HepG2 (cell line): ENCODE data around the gene STYX. TPM values are rescaled to one million over a fixed set of nuclear protein-coding genes. Genes with fewer than 3 reads are reported as not detected.
A peak's percentile ranks its signal among the peaks of the same experiment; 100 is the strongest.
"Not testable (repeated sequence)": the region's sequence is repeated elsewhere in the genome, so short reads cannot be mapped to it uniquely, and the experiment has no call there.

ENCODE experiments used
- ATAC-seq: fragments of 200-7000 bp; cut with Tn5 transposase; 3 replicates; pipeline ENCODE4 v1.9.1; 2020; ENCODE audit warnings: mild to moderate bottlenecking, moderate library complexity
- BruUV-seq: library from RNA; stranded (reverse); fragments of 400-500 nt; replicated peaks from 2 replicates; lab custom pipeline; 2021; lab: Mats Ljungman, UMichigan
- CTCF ChIA-PET: fragments of 300-600 bp; formaldehyde crosslinking; extraction: SDS; loops from one replicate; lab custom pipeline; 2021; ENCODE audit warnings: low total read pairs, inconsistent platforms, low intra/inter-chr PET ratio; lab: Yijun Ruan, JAX
- POLR2A ChIA-PET: fragments of 350-600 bp; sonication (Branson Sonifier 250); formaldehyde crosslinking; loops from one replicate; lab custom pipeline; 2020; ENCODE audit warnings: antibody characterized with exemption, inconsistent platforms; lab: Yijun Ruan, JAX
- DNase-seq: peaks from one replicate; pipeline ENCODE4 v3.0.0-alpha.2; 2015; ENCODE audit warnings: low spot score
- FAIRE-seq: peaks from 3 replicates; lab custom pipeline; 2011; peaks lifted over from hg19 to GRCh38; lab: Jason Lieb, UNC
- H2AFZ ChIP-seq: one replicate; pipeline ENCODE4 v1.6.1; 2011; ENCODE audit warnings: low read length, inconsistent platforms
- H3K27ac ChIP-seq: fragments of 300-600 bp; 3 replicates; pipeline ENCODE4 v1.8.0; 2011; ENCODE audit warnings: mixed run types, mild to moderate bottlenecking, mixed read lengths, low read length, inconsistent platforms; ENCODE audit not compliant: insufficient read depth; ENCODE audit errors: extremely low read length
- H3K27me3 ChIP-seq, 2 experiments: fragments of 200-600 bp in 1 of 2; 2 replicates in 1 of 2; 3 replicates in 1 of 2; pipeline versions ENCODE4 v1.6.0 to v1.8.0; 2011; ENCODE audit warnings: low read length in 2 of 2, mild to moderate bottlenecking in 2 of 2, moderate library complexity in 2 of 2, inconsistent platforms in 1 of 2; ENCODE audit not compliant: insufficient read depth in 2 of 2, control insufficient read depth in 1 of 2
- H3K36me3 ChIP-seq, 2 experiments: fragments of 200-600 bp in 1 of 2; replicated peaks in 1 of 2; 2 replicates in 1 of 2; 3 replicates in 1 of 2; pipeline versions ENCODE4 v1.5.1 to v1.8.0; 2011; ENCODE audit warnings: low read length in 2 of 2, inconsistent platforms in 1 of 2; ENCODE audit not compliant: insufficient read depth in 2 of 2, control insufficient read depth in 1 of 2
- H3K4me1 ChIP-seq: 2 replicates; pipeline ENCODE4 v1.5.1; 2012; ENCODE audit warnings: low read length, inconsistent platforms; ENCODE audit not compliant: insufficient read depth
- H3K4me2 ChIP-seq: 2 replicates; pipeline ENCODE4 v1.6.0; 2011; ENCODE audit warnings: low read depth, low read length, inconsistent platforms
- H3K4me3 ChIP-seq, 3 experiments: fragments of 200-600 bp in 1 of 3; sonication (generic), shearing (Covaris generic) in 1 of 3; replicated peaks in 1 of 3; 2 replicates each; pipeline ENCODE4 v1.5.1; 2011 to 2016; ENCODE audit warnings: low read length in 3 of 3, inconsistent platforms in 2 of 3, low read depth in 2 of 3, mild to moderate bottlenecking in 2 of 3, control low read depth in 1 of 3, mixed read lengths in 1 of 3; ENCODE audit not compliant: insufficient read depth in 1 of 3
- H3K79me2 ChIP-seq: one replicate; pipeline ENCODE4 v1.6.1; 2011; ENCODE audit warnings: low read length, inconsistent platforms; ENCODE audit not compliant: insufficient read depth
- H3K9ac ChIP-seq: 2 replicates; pipeline ENCODE4 v1.6.0; 2011; ENCODE audit warnings: mild to moderate bottlenecking, low read depth, low read length, inconsistent platforms; ENCODE audit not compliant: insufficient read depth
- H3K9me3 ChIP-seq: 2 replicates; pipeline ENCODE4 v1.5.1; 2012; ENCODE audit warnings: mild to moderate bottlenecking, low read length
- H4K20me1 ChIP-seq: 2 replicates; pipeline ENCODE4 v1.6.0; 2011; ENCODE audit warnings: inconsistent platforms, mild to moderate bottlenecking, low read length, moderate library complexity; ENCODE audit not compliant: insufficient read depth
- ZNF121 ChIP-seq: sonication (generic); formaldehyde crosslinking; IDR thresholded peaks from 2 replicates; pipeline ENCODE4 v1.5.0; 2020; ENCODE audit warnings: mild to moderate bottlenecking, missing genetic modification reagents
- ZNF460 ChIP-seq: sonication (generic); formaldehyde crosslinking; IDR thresholded peaks from 2 replicates; pipeline ENCODE4 v1.5.1; 2020; ENCODE audit warnings: missing genetic modification reagents, mild to moderate bottlenecking, borderline replicate concordance
- whole genome bisulfite sequencing: methylation state at CpG from one replicate; pipeline ENCODE4 v1.1.6; 2017; ENCODE audit warnings: low lambda C conversion rate; 5-methylcytosine and 5-hydroxymethylcytosine counted together
- in situ Hi-C: cut with HindIII; loops from 2 replicates; pipeline ENCODE4 v1.10.0; 2017; ENCODE audit warnings: low pct_unique_long_range_greater_than_20kb; ENCODE audit not compliant: extremely low pct_ligation_motif_present
- intact Hi-C: fragments of 100-400 bp; cut with micrococcal nuclease; formaldehyde crosslinking; loops from one replicate; pipeline ENCODE4 v1.10.0; 2022; ENCODE audit not compliant: unreplicated experiment
- polyA plus RNA-seq, 8 experiments: library from polyadenylated mRNA; depleted of rRNA in 3 of 8; stranded (reverse) in 7 of 8; unstranded in 1 of 8; fragments of >200 nt; fragmentation: Illumina TruSeq in 4 of 8; extraction: Trizol in 4 of 8; gene quantifications; 2 replicates each; pipeline versions ENCODE4 v1.2.1 to v1.2.3, GENCODE V29; 2011 to 2016; ENCODE audit warnings: low read depth in 4 of 8, missing spikeins in 1 of 8, mixed read lengths in 1 of 8; ENCODE audit not compliant: insufficient read depth in 1 of 8
- total RNA-seq, 5 experiments: library from RNA; depleted of rRNA; stranded (reverse); fragments of >200 nt; fragmentation: Illumina TruSeq; extraction: Trizol; gene quantifications; 2 replicates each; pipeline ENCODE4 v1.2.3, GENCODE V29; 2016; ENCODE audit warnings: low read depth in 1 of 5
- TF ChIP-seq, protein P1 (sequence below): sonication (generic); formaldehyde crosslinking; conservative IDR thresholded peaks from 2 replicates; pipeline ENCODE4 v1.4.0; 2020; ENCODE audit warnings: missing genetic modification reagents

Gene STYX
- total and polyA plus RNA-seq, 2 of the 13 experiments (the other 11 are each of a cell fraction or from before 2014, with no cell fraction given): 6.6 to 10.9 TPM

- TF ChIP-seq, protein P1, sequence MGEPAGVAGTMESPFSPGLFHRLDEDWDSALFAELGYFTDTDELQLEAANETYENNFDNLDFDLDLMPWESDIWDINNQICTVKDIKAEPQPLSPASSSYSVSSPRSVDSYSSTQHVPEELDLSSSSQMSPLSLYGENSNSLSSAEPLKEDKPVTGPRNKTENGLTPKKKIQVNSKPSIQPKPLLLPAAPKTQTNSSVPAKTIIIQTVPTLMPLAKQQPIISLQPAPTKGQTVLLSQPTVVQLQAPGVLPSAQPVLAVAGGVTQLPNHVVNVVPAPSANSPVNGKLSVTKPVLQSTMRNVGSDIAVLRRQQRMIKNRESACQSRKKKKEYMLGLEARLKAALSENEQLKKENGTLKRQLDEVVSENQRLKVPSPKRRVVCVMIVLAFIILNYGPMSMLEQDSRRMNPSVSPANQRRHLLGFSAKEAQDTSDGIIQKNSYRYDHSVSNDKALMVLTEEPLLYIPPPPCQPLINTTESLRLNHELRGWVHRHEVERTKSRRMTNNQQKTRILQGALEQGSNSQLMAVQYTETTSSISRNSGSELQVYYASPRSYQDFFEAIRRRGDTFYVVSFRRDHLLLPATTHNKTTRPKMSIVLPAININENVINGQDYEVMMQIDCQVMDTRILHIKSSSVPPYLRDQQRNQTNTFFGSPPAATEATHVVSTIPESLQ (CRISPR knock-in tag): no peak
These were observed 25.8 kb downstream of the STYX start (continued) for GRCh38 chr14:52755607-52756316.

- Histone ChIP-seq H3K27ac (no peak overlapping the region), H3K4me1 (peaks cover 34% of the 10 kb centered on the region), H3K27me3 (no peaks in the 10 kb centered on the region), H3K9ac (no peak overlapping the region), H4K20me1 (no peaks in the 10 kb centered on the region), H3K36me3 (peaks cover 2 to 12% of the 10 kb centered on the region in 2 experiments; a peak in 4 of 5 replicates)
- no peak for DNase-seq
- no TSS peak for BruUV-seq
- POLR2A ChIA-PET: interaction anchor here (0.7 to 1.1 kb wide), 2 partner anchors 9 to 37 kb away, joined by 3 read pairs; no protein-coding TSS in a partner anchor
- TF ChIP-seq ZNF460 (CRISPR knock-in tag) (no peak), ZNF121 (CRISPR knock-in tag) (peak; percentile 77)
- TF ChIP-seq, all 625 proteins: peak for 1
- ATAC-seq (no peak), FAIRE-seq (no peak)
- in situ Hi-C loops: no loop called here
- Histone ChIP-seq H3K4me3 (no peak overlapping the region), H3K4me2 (no peak overlapping the region), H3K9me3 (no peaks in the 10 kb centered on the region), H3K79me2 (peaks cover 3% of the 10 kb centered on the region), H2AFZ (no peak overlapping the region)
- CTCF ChIA-PET: no interaction called here
- intact Hi-C loops: no loop called here
- WGBS: 100% methylated on average over 1 of the region's 1 CpG
These were observed 29.2 kb downstream of the STYX start for GRCh38 chr14:52759145-52759544.

DNA sequence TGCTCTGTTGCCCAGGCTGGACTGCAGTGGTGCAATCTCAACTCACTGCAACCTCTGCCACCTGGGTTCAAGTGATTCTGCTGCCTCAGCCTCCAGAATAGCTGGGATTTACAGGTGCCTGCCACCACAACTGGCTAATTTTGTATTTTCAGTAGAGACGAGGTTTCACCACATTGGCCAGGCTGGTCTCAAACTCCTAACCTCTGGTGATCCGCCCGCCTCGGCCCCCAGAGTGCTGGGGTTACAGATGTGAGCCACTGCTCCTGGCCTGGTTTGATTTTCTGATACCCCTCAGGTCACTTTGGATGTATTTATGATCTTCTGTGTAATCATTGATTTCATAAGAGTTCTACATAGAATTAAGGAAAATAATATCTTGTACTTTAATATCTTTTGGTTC is 33.0 kb downstream of the STYX start:
- FAIRE-seq: not testable (repeated sequence)

More for the DNA sequence above, 33.0 kb downstream of the STYX start:
- H3K27me3 ChIP-seq, POLR2A ChIA-PET, intact Hi-C loops, CTCF ChIA-PET, ATAC-seq, DNase-seq, H2AFZ ChIP-seq, H3K4me2 ChIP-seq, H3K4me3 ChIP-seq, H3K79me2 ChIP-seq, H3K4me1 ChIP-seq, H4K20me1 ChIP-seq, H3K9ac ChIP-seq, H3K27ac ChIP-seq, BruUV-seq, in situ Hi-C loops, H3K9me3 ChIP-seq: not testable (repeated sequence)
- H3K36me3 ChIP-seq: peaks cover 6 to 33% of the 10 kb centered on the region in 2 experiments; a peak in 4 of 5 replicates
- 93% methylated on average over 4 of the region's 4 CpGs for WGBS
